Endothelial cell of umbilical vein (primary cell): Measurements from ENCODE around the gene XCL2. TPM values are rescaled to one million over a fixed set of nuclear protein-coding genes. Genes with fewer than 3 reads are reported as not detected.

ENCODE experiments used
- BruUV-seq: library from RNA; stranded (reverse); fragments of 400-500 nt; replicated peaks from 2 replicates; lab custom pipeline; 2021; lab: Mats Ljungman, UMichigan
- CTCF ChIA-PET: fragments of 300-600, 350-600 bp; sonication (Branson Sonifier 250); formaldehyde crosslinking; loops from one replicate; lab custom pipeline; 2021; ENCODE audit warnings: antibody characterized with exemption, inconsistent platforms; lab: Charles Lee
- POLR2A ChIA-PET: fragments of 300-600, 350-600 bp; sonication (Branson Sonifier 250); formaldehyde crosslinking; loops from one replicate; lab custom pipeline; 2021; ENCODE audit warnings: antibody characterized with exemption, inconsistent platforms; lab: Charles Lee
- DNase-seq: peaks from one replicate; pipeline ENCODE4 v3.0.0-alpha.2; 2011; ENCODE audit warnings: low read depth, low spot score
- FAIRE-seq: peaks from 2 replicates; lab custom pipeline; 2011; peaks lifted over from hg19 to GRCh38; lab: Jason Lieb, UNC
- H2AFZ ChIP-seq: 2 replicates; pipeline ENCODE4 v1.6.0; 2012; ENCODE audit warnings: low read depth, low read length, control low read depth, inconsistent platforms
- H3K27ac ChIP-seq: 2 replicates; pipeline ENCODE4 v1.5.1; 2011; ENCODE audit warnings: low read depth, mild to moderate bottlenecking, control low read depth, low read length, moderate library complexity; ENCODE audit not compliant: insufficient read depth
- H3K27me3 ChIP-seq, 2 experiments: 2 replicates each; pipeline versions ENCODE4 v1.6.0 to v1.6.1; 2011; ENCODE audit warnings: low read length in 2 of 2, mixed read lengths in 1 of 2; ENCODE audit not compliant: control insufficient read depth in 2 of 2, insufficient read depth in 2 of 2
- H3K36me3 ChIP-seq, 2 experiments: 2 replicates in 1 of 2; 3 replicates in 1 of 2; pipeline ENCODE4 v1.5.1; 2011; ENCODE audit warnings: low read length in 2 of 2, mild to moderate bottlenecking in 1 of 2, moderate library complexity in 1 of 2; ENCODE audit not compliant: control insufficient read depth in 2 of 2, insufficient read depth in 2 of 2; ENCODE audit errors: extremely low read depth in 1 of 2
- H3K4me1 ChIP-seq: 3 replicates; pipeline ENCODE4 v1.5.1; 2011; ENCODE audit warnings: mild to moderate bottlenecking, low read length; ENCODE audit not compliant: control insufficient read depth, insufficient read depth; ENCODE audit errors: extremely low read depth
- H3K4me2 ChIP-seq: 2 replicates; pipeline ENCODE4 v1.6.1; 2011; ENCODE audit warnings: low read length, control low read depth, mixed read lengths; ENCODE audit not compliant: insufficient read depth
- H3K4me3 ChIP-seq, 3 experiments: fragments of 200-600 bp in 1 of 3; sonication (generic), shearing (Covaris generic) in 1 of 3; replicated peaks in 1 of 3; 2 replicates each; pipeline ENCODE4 v1.5.1; 2011 to 2016; ENCODE audit warnings: control low read depth in 3 of 3, low read length in 3 of 3, mild to moderate bottlenecking in 2 of 3, inconsistent platforms in 1 of 3, low read depth in 1 of 3, moderate library complexity in 1 of 3; ENCODE audit not compliant: insufficient read depth in 1 of 3
- H3K79me2 ChIP-seq: 2 replicates; pipeline ENCODE4 v1.6.0; 2012; ENCODE audit warnings: low read length, inconsistent platforms; ENCODE audit not compliant: control insufficient read depth, insufficient read depth
- H3K9ac ChIP-seq: replicated peaks from 2 replicates; pipeline ENCODE3; 2011; ENCODE audit warnings: low read length, control low read depth; ENCODE audit not compliant: insufficient read depth; ENCODE audit errors: extremely low read depth
- H3K9me1 ChIP-seq: replicated peaks from 3 replicates; pipeline ENCODE4 v1.6.0; 2011; ENCODE audit warnings: mild to moderate bottlenecking, low read length; ENCODE audit not compliant: control insufficient read depth, insufficient read depth; ENCODE audit errors: extremely low read depth
- H3K9me3 ChIP-seq: replicated peaks from 2 replicates; pipeline ENCODE4 v1.5.1; 2012; ENCODE audit warnings: low read length, inconsistent platforms; ENCODE audit not compliant: control insufficient read depth, insufficient read depth
- H4K20me1 ChIP-seq: replicated peaks from 2 replicates; pipeline ENCODE3; 2011; ENCODE audit warnings: mild to moderate bottlenecking, low read length; ENCODE audit not compliant: control insufficient read depth, insufficient read depth; ENCODE audit errors: extremely low read depth
- CTCF ChIP-seq, 2 donors: IDR thresholded peaks; 1 replicate in 1 of 2; 2 replicates in 1 of 2; pipeline ENCODE4 v1.5.1; 2011; ENCODE audit warnings: low read length in 2 of 2, mild to moderate bottlenecking in 2 of 2, moderate library complexity in 2 of 2, control low read depth in 1 of 2, inconsistent platforms in 1 of 2, low read depth in 1 of 2; ENCODE audit not compliant: insufficient read depth in 1 of 2; ENCODE audit errors: extremely low read depth in 1 of 2
- EZH2 ChIP-seq: IDR thresholded peaks from 2 replicates; pipeline ENCODE4 v1.6.1; 2012; ENCODE audit warnings: borderline replicate concordance, low read depth, mild to moderate bottlenecking, moderate library complexity, low read length, inconsistent platforms; ENCODE audit not compliant: severe bottlenecking
- FOS ChIP-seq: IDR thresholded peaks from 2 replicates; pipeline ENCODE4 v1.6.1; 2011; ENCODE audit warnings: mild to moderate bottlenecking, low read length, moderate library complexity, borderline replicate concordance; ENCODE audit not compliant: insufficient read depth
- GATA2 ChIP-seq: IDR thresholded peaks from 2 replicates; pipeline ENCODE4 v1.7.0; 2011; ENCODE audit warnings: low read depth, mild to moderate bottlenecking, moderate library complexity, mixed read lengths, low read length; ENCODE audit not compliant: insufficient read length, insufficient read depth
- JUN ChIP-seq: IDR thresholded peaks from 2 replicates; pipeline ENCODE4 v1.6.1; 2011; ENCODE audit warnings: borderline replicate concordance, low read depth; ENCODE audit not compliant: insufficient read length, insufficient read depth
- MAX ChIP-seq: IDR thresholded peaks from 2 replicates; pipeline ENCODE4 v1.6.1; 2011; ENCODE audit not compliant: insufficient read depth, insufficient read length
- MYC ChIP-seq: IDR thresholded peaks from one replicate; pipeline ENCODE4 v1.6.1; 2011; ENCODE audit warnings: mild to moderate bottlenecking, low read depth, low read length
- POLR2A ChIP-seq: IDR thresholded peaks from 2 replicates; pipeline ENCODE4 v1.6.1; 2012; ENCODE audit warnings: low read depth, mild to moderate bottlenecking, control low read depth, low read length
- POLR2AphosphoS5 ChIP-seq: IDR thresholded peaks from 2 replicates; pipeline ENCODE4 v1.6.1; 2012; ENCODE audit warnings: low read depth, mild to moderate bottlenecking, control low read depth, low read length, moderate library complexity; ENCODE audit not compliant: insufficient read depth
- dilution Hi-C: fragments of 300-500 bp; cut with MboI; formaldehyde crosslinking; loops from one replicate; pipeline ENCODE4 v1.15.0; 2019; ENCODE audit warnings: low sequenced_read_pairs; ENCODE audit not compliant: extremely low pct_ligation_motif_present
- intact Hi-C: fragments of 100-400 bp; cut with micrococcal nuclease; formaldehyde crosslinking; loops from one replicate; pipeline ENCODE4 v1.10.0; 2022
- polyA plus RNA-seq, 4 experiments: library from polyadenylated mRNA; depleted of rRNA in 3 of 4; stranded (reverse) in 3 of 4; unstranded in 1 of 4; fragments of >200 nt; gene quantifications; 2 replicates each; pipeline versions ENCODE4 v1.2.1 to v1.2.3, GENCODE V29; 2011 to 2012; ENCODE audit warnings: missing spikeins in 1 of 4
- total RNA-seq: library from RNA; stranded (reverse); gene quantifications from 2 replicates; pipeline ENCODE4 v1.2.3, GENCODE V29; 2021

Gene XCL2
- total and polyA plus RNA-seq, 2 donors (not counting 3 experiments of a cell fraction or from before 2014, with no cell fraction given): not detected

GRCh38 chr1:168553680-168554553, 10.1 kb upstream of the XCL2 start:
- Histone ChIP-seq H3K9ac (no peak overlapping the region), H3K4me1 (no peaks in the 10 kb centered on the region), H2AFZ (no peak overlapping the region), H3K27ac (no peak overlapping the region), H3K9me1 (no peaks in the 10 kb centered on the region), H3K36me3 (no peaks in the 10 kb centered on the region), H3K79me2 (no peaks in the 10 kb centered on the region), H3K4me3 (no peak overlapping the region), H3K27me3 (peaks cover 0 to 1% of the 10 kb centered on the region in 2 experiments), H4K20me1 (no peaks in the 10 kb centered on the region), H3K4me2 (no peak overlapping the region), H3K9me3 (no peaks in the 10 kb centered on the region)
- intact Hi-C loops: no loop called here
- TF ChIP-seq EZH2 (no peak), POLR2A (no peak), MYC (no peak), GATA2 (no peak), JUN (no peak), CTCF (IDR thresholded peaks at IDR 0.05; ENCODE audit: extremely low read depth in 1 of 2, insufficient read depth in 1 of 2, low read depth in 1 of 2, low read length in 2 of 2) (no peak), FOS (no peak), MAX (no peak), POLR2AphosphoS5 (no peak)
- ChIA-PET CTCF (interaction anchor here (1.3 kb wide), 1 partner anchor 15 kb away, joined by 4 read pairs; no protein-coding TSS in a partner anchor), POLR2A (no interaction called here)
- no peak for FAIRE-seq
- BruUV-seq: no TSS peak
- no peak for DNase-seq
- dilution Hi-C loops: no loop called here
